Adipose tissue (tissue), 3 donors: ENCODE data around the gene MAPKAPK5. TPM values are rescaled to one million over a fixed set of nuclear protein-coding genes. Genes with fewer than 3 reads are reported as not detected.
"Not testable (repeated sequence)": the region's sequence is repeated elsewhere in the genome, so short reads cannot be mapped to it uniquely, and the experiment has no call there.

ENCODE experiments used
- H3K27ac ChIP-seq: one replicate; pipeline ENCODE4 v1.5.1; 2013; ENCODE audit warnings: low read depth, low read length
- WGBS, 3 donors: extraction: QIAGEN DNeasy Blood & Tissue Kit; methylation state at CpG; one replicate each; pipeline ENCODE4 v1.1.7; 2013; 5-methylcytosine and 5-hydroxymethylcytosine counted together
- polyA plus RNA-seq, 3 donors: library from polyadenylated mRNA; stranded (reverse); fragments of 200-250 nt; gene quantifications; one replicate each; pipeline ENCODE4 v1.2.3, GENCODE V29; 2013
- donor health status: healthy with polysubstance abuse.
- donor health status: Bipolar disorder and iron deficiency.
- donor health status: healthy.

MAPKAPK5 gene
- polyA plus RNA-seq, 3 donors, result 10.9 to 23.9 (median 15.5) TPM

DNA sequence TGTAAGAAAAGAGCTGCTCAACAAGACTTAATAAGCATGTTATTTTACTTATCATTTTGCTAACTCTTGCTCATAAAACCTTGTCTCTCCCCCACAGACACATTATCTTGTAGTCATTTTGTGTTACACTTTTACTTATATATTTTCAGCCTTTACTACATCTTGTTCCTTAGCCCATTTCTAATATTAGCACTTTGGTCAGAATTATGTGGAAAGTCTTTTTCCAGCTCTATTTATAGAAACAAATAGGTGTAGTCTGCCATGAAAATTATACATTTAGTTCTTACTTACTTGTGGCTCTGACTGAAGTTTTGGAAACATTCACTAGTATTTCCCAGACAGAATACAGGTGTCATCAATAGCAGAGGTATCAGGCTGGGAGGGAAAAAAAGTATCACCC, 94.8 kb downstream of the MAPKAPK5 start:
- H3K27ac ChIP-seq, result no peak overlapping the region

DNA sequence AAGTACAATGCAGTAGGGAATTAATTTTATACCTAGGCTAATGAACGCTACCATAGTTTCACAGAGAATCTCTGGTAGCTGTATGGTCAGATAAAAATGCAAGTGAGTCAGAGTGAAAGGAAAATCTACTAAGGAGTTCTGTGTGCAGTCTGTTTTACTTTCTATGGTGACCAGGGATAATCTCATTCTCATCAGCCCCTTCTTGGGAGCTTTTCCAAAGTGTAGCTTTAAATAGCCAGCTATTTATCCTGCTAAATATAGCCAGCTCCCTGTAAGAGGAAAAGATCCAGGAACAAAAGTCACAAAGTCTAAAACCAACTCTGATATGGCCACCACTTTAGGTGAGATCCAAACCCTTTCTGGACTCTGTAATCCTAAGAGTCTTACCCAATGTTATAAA, 95.4 kb downstream of the MAPKAPK5 start:
- WGBS, 3 donors, result 83 to 97% (median 90%) methylated on average over 1 of the region's 1 CpG
- H3K27ac ChIP-seq, result no peak overlapping the region

GRCh38 chr12:111942557-111942956, 100.5 kb downstream of the MAPKAPK5 start:
- H3K27ac ChIP-seq, result no peak overlapping the region
- WGBS, 3 donors, result 63 to 76% (median 65%) methylated on average over 5 of the region's 5 CpGs

GRCh38 chr12:111943929-111944328, 101.9 kb downstream of the MAPKAPK5 start:
- 98 to 100% (median 100%) methylated on average over 1 of the region's 1 CpG for WGBS, 3 donors
- no peak overlapping the region for H3K27ac ChIP-seq

GRCh38 chr12:111950961-111951676, 109.1 kb downstream of the MAPKAPK5 start:
- 72 to 86% (median 72%) methylated on average over 3 of the region's 3 CpGs for WGBS, 3 donors
- H3K27ac ChIP-seq, result not testable (repeated sequence)

Other genes starting within 250 kb of the MAPKAPK5 start
- gene ATXN2, start 242.9 kb upstream of the MAPKAPK5 start, polyA plus RNA-seq, result 10 to 100 TPM; 10.6 to 24.7 (median 19.9) TPM
- gene BRAP, start 156.3 kb upstream of the MAPKAPK5 start, polyA plus RNA-seq, result 1 to 10 TPM; 4.5 to 7.9 (median 7.4) TPM
- 10 to 100 TPM; 10.6 to 15.1 (median 10.6) TPM for gene ACAD10, start 156.2 kb upstream of the MAPKAPK5 start, polyA plus RNA-seq
- 100 to 1,000 TPM in 2 of 3 donors, 10 to 100 TPM in 1; 69.4 to 600 (median 203) TPM for gene ALDH2, start 75.3 kb upstream of the MAPKAPK5 start, polyA plus RNA-seq
- 1 to 10 TPM; 5.1 to 6.1 (median 5.5) TPM for gene TMEM116, start 170.9 kb downstream of the MAPKAPK5 start, polyA plus RNA-seq
- 10 to 100 TPM; 72.0 to 96.6 (median 76.8) TPM for gene ERP29, start 171.2 kb downstream of the MAPKAPK5 start, polyA plus RNA-seq